HAP-1 (cell line): ENCODE results near the gene SCNN1B.
"Not testable (repeated sequence)": the region's sequence is repeated elsewhere in the genome, so short reads cannot be mapped to it uniquely, and the experiment has no call there.

Experiments
- DNase-seq, 2 experiments: peaks; one replicate each; pipeline ENCODE4 v3.0.0-alpha.2; 2016 to 2020; ENCODE audit warnings: low spot score in 2 of 2
- H3K27me3 ChIP-seq: fragments of 250-450 bp; sonication (Bioruptor Pico); 2 replicates; pipeline ENCODE4 v1.5.1; 2020; ENCODE audit warnings: low read depth, mild to moderate bottlenecking, moderate library complexity
- H3K36me3 ChIP-seq: fragments of 250-450 bp; sonication (Bioruptor Pico); replicated peaks from 2 replicates; pipeline ENCODE4 v1.5.1; 2020; ENCODE audit warnings: mild to moderate bottlenecking
- H3K4me1 ChIP-seq: fragments of 250-450 bp; sonication (Bioruptor Pico); 2 replicates; pipeline ENCODE4 v1.5.1; 2020; ENCODE audit warnings: mild to moderate bottlenecking
- H3K4me3 ChIP-seq: fragments of 250-450 bp; sonication (Bioruptor Pico); 2 replicates; pipeline ENCODE4 v1.5.1; 2020; ENCODE audit warnings: mild to moderate bottlenecking, moderate library complexity
- H3K9me3 ChIP-seq: fragments of 250-450 bp; sonication (Bioruptor Pico); 2 replicates; pipeline ENCODE4 v1.5.1; 2020; ENCODE audit warnings: mild to moderate bottlenecking, moderate library complexity
- in situ Hi-C: fragments of 300-500 bp; cut with MboI; formaldehyde crosslinking; loops from 3 replicates; pipeline ENCODE4 v1.14.3; 2020; ENCODE audit warnings: low sequenced_read_pairs, inconsistent platforms, mixed read lengths

Gene SCNN1B

DNA sequence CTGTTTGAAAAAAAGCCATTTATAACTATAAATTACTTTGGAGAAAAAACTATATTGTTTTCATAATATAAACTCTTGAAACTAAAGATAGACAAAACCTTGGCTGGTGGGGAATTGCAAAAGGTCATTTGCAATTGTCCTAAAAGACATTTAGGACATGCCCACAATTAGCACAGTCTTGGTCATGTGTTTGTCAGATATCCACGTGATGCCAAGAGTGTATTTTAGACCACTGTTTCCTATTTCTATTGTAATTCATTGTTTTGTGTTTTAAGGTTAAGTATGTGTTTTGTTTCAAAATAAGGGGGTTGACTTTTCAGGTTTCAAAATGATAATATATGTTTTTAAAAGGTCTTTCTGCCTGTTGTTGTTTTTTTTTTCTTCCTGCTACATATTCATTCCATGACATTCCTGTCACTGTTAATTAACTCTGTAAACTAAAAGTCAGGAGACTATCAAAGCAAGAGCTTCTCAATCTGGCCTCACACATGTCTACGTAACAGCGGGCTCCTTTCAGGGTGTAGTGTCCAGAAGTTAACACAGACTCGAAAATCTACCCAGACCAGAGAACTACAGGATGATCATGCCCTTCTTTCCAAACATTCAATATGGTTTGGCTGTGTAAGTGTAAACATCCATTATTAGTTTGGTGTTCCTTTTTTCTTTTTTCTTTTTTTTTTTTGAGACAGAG is 92.2 kb downstream of the SCNN1B start:
- peaks cover 4% of the 10 kb centered on the region; the same call in 1 of the 2 replicates for H3K36me3 ChIP-seq
- no peaks in the 10 kb centered on the region for H3K9me3 ChIP-seq
- H3K4me1 ChIP-seq, result peaks cover 1% of the 10 kb centered on the region; the same call in 1 of the 2 replicates
- no peak for DNase-seq
- no peaks in the 10 kb centered on the region for H3K27me3 ChIP-seq
- no peak overlapping the region for H3K4me3 ChIP-seq
- in situ Hi-C loops, result no loop called here

- Histone ChIP-seq H3K27me3 (no peaks in the 10 kb centered on the region), H3K4me3 (no peak overlapping the region), H3K36me3 (peaks cover 11% of the 10 kb centered on the region), H3K9me3 (no peaks in the 10 kb centered on the region), H3K4me1 (peaks cover 6% of the 10 kb centered on the region; the same call in 1 of the 2 replicates)
- DNase-seq, result no peak
- in situ Hi-C loops, result no loop called here
These were observed 93.6 kb downstream of the SCNN1B start for GRCh38 chr16:23395732-23396131.

DNA sequence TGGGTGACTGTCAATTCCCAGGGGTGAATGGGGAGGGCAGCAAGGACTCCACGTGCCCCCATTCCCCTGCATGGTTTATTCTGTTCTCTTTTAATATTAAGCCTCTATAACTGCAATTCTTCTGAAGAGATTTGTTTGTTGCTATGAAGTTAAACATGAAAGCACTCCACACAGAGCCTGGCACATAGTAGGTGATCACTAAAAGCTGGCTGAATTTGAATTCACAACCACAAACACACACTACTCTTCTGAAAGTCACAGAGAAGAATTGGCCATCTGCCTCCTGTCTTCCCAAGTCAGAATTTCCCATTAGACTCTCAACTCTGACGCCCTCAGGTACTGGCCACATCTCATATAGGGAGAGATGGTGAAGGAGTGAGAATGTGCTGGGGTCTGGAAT is 95.4 kb downstream of the SCNN1B start:
- Histone ChIP-seq H3K9me3 (no peaks in the 10 kb centered on the region), H3K36me3 (peaks cover 7% of the 10 kb centered on the region), H3K4me3 (no peak overlapping the region), H3K27me3 (no peaks in the 10 kb centered on the region), H3K4me1 (peaks cover 6% of the 10 kb centered on the region; the same call in 1 of the 2 replicates)
- in situ Hi-C loops, result no loop called here
- no peak for DNase-seq

DNA sequence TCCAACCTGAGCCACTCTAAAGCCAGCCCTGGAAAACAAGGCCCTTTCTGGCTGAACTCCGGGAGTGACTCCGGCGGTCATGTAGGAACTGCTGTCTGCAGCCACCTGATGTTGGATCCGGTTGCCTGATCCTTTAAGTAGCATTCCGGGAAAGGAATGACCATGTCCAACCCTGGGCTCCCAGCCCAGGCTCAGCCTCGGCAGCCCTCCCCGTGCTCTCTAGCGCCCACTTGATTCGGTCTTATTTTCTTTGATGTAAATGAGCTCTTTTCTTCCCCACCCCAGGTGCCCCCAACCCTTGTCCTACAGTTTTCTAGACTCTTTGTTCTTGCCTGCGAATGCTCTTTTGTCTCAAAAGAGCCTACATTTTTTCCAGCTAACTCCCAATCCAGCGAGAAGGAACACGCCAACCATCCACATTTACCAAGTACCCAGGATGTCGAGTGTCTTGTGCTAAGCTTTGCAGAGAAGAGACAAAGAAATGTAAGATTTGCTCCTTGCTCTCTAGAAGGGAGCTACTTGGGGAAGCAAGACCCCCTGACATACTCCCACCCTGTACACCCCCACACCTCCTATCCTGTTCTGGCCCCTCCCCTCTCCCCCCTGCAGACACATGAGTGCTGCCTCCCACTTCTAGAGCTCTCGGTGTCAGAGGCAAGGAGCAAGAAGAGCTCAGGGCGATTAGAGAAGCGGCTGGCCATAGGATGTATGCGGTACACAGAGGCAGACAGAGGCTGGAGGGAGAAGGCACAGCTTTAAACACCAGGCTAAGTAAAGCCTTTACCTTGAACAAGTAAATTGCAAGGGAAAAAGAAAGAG is 97.1 kb downstream of the SCNN1B start:
- DNase-seq, result peak in 1 of 2 experiments; percentile 53
- peaks cover 6% of the 10 kb centered on the region; the same call in 1 of the 2 replicates for H3K4me1 ChIP-seq
- in situ Hi-C loops, result no loop called here
- H3K9me3 ChIP-seq, result no peaks in the 10 kb centered on the region
- no peak overlapping the region for H3K4me3 ChIP-seq
- H3K27me3 ChIP-seq, result no peaks in the 10 kb centered on the region
- peaks cover 18% of the 10 kb centered on the region for H3K36me3 ChIP-seq

GRCh38 chr16:23400447-23400846 is 98.3 kb downstream of the SCNN1B start:
- H3K27me3 ChIP-seq, in situ Hi-C loops, H3K4me1 ChIP-seq, DNase-seq, H3K9me3 ChIP-seq, H3K4me3 ChIP-seq: not testable (repeated sequence)
- peaks cover 19% of the 10 kb centered on the region for H3K36me3 ChIP-seq

- Histone ChIP-seq H3K4me3 (no peak overlapping the region), H3K4me1 (peaks cover 6% of the 10 kb centered on the region; the same call in 1 of the 2 replicates), H3K36me3 (peaks cover 23% of the 10 kb centered on the region), H3K9me3 (no peaks in the 10 kb centered on the region), H3K27me3 (no peaks in the 10 kb centered on the region)
- in situ Hi-C loops, result no loop called here
- DNase-seq, result no peak
These were observed 99.0 kb downstream of the SCNN1B start for GRCh38 chr16:23401139-23401538.

DNA sequence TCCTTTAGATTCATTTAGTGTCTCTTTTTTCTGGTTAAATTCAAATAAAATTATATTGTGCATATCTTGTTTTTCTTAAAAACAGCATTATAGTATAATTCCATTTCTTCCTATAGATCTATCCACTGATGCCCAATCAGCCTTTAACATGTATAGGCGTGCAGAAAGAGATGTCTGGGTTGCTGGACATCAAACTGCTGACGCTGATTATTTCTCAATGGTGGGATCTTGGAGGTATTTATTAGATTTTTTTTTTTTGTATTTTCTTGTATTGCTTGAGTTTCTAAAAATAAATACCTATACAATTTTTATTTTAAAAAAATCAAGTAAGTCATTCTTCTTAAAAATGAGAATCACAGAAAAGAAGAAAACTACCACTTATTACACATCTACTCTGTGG is 100.0 kb downstream of the SCNN1B start:
- Histone ChIP-seq H3K4me1 (peaks cover 6% of the 10 kb centered on the region; the same call in 1 of the 2 replicates), H3K4me3 (no peak overlapping the region), H3K9me3 (no peaks in the 10 kb centered on the region), H3K27me3 (no peaks in the 10 kb centered on the region), H3K36me3 (peaks cover 23% of the 10 kb centered on the region)
- in situ Hi-C loops, result no loop called here
- no peak for DNase-seq

GRCh38 chr16:23403547-23403946 is 101.4 kb downstream of the SCNN1B start:
- Histone ChIP-seq H3K36me3 (peaks cover 23% of the 10 kb centered on the region), H3K4me3 (no peak overlapping the region), H3K4me1 (peaks cover 6% of the 10 kb centered on the region; the same call in 1 of the 2 replicates), H3K27me3 (no peaks in the 10 kb centered on the region), H3K9me3 (no peaks in the 10 kb centered on the region)
- no peak for DNase-seq
- in situ Hi-C loops, result no loop called here

GRCh38 chr16:23406024-23406423 is 103.9 kb downstream of the SCNN1B start:
- in situ Hi-C loops, result no loop called here
- no peaks in the 10 kb centered on the region for H3K9me3 ChIP-seq
- H3K36me3 ChIP-seq, result peaks cover 17% of the 10 kb centered on the region
- no peaks in the 10 kb centered on the region for H3K27me3 ChIP-seq
- H3K4me3 ChIP-seq, result no peak overlapping the region
- H3K4me1 ChIP-seq, result no peaks in the 10 kb centered on the region
- no peak for DNase-seq

DNA sequence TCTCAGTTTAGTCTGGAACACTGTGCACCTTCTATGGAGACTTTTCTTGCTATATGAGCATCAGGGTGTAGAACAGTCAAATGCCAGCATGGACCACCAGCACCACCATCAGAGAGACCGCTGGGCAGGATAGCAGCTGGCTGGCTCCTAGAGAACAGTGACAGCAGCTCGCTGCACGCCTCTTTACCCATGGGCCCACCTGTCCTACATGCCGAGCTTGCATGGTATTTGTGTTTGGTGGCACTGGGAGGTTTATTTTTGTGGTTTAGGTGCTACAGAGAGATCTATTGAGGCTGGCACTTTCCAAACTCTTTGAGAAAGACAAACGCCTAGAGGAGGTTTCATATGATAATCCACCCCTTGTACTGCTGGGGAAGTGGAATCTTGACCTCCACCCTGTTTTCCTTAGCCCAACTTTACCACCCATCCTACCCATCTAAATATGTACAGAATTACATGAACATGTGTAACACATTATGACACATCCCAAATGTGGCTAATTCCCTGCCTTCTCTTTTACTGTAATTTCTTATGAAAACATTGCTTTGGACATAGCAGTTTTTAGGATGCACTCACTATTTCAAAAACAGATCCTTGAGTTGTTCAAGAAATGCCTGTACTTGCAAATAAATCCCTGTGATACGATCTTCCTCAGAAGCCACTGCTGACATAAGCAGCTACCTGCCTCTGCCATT is 104.6 kb downstream of the SCNN1B start:
- no peaks in the 10 kb centered on the region for H3K9me3 ChIP-seq
- no peak overlapping the region for H3K4me3 ChIP-seq
- peaks cover 17% of the 10 kb centered on the region for H3K36me3 ChIP-seq
- DNase-seq, result no peak
- in situ Hi-C loops, result no loop called here
- no peaks in the 10 kb centered on the region for H3K4me1 ChIP-seq
- H3K27me3 ChIP-seq, result no peaks in the 10 kb centered on the region

- H3K27me3 ChIP-seq, result no peaks in the 10 kb centered on the region
- H3K4me1 ChIP-seq, result no peaks in the 10 kb centered on the region
- in situ Hi-C loops, result no loop called here
- no peak overlapping the region for H3K4me3 ChIP-seq
- no peaks in the 10 kb centered on the region for H3K9me3 ChIP-seq
- DNase-seq, result no peak
- peaks cover 17% of the 10 kb centered on the region for H3K36me3 ChIP-seq
These were observed 105.5 kb downstream of the SCNN1B start for GRCh38 chr16:23407436-23408127.

DNA sequence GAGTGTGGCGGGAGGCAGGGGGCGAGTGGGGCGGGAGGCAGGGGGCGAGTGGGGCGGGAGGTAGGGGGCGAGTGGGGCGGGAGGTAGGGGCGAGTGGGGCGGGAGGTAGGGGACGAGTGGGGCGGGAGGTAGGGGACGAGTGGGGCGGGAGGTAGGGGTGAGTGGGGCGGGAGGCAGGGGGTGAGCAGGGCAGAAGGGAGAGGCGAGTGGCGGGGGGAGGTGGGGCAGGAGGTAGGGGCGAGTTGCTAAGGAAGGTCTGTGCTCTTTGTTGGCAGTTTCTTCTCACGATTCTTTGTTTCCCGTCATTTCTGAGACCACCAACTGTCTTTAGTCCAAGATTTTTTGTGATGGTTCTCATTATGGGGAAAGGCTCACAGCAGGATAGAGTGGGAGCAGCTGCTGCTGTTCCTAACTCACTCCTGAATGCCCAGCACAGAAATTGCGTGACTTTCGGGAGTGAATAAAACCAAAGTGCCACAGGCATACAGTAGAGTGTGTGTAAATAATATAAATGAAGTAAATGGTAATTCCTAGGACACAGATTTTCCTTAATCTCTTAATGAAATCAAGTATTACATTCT is 106.2 kb downstream of the SCNN1B start:
- Histone ChIP-seq H3K4me1 (no peaks in the 10 kb centered on the region), H3K27me3 (no peaks in the 10 kb centered on the region), H3K36me3 (peaks cover 13% of the 10 kb centered on the region), H3K9me3 (no peaks in the 10 kb centered on the region), H3K4me3 (no peak overlapping the region)
- no peak for DNase-seq
- in situ Hi-C loops, result no loop called here

DNA sequence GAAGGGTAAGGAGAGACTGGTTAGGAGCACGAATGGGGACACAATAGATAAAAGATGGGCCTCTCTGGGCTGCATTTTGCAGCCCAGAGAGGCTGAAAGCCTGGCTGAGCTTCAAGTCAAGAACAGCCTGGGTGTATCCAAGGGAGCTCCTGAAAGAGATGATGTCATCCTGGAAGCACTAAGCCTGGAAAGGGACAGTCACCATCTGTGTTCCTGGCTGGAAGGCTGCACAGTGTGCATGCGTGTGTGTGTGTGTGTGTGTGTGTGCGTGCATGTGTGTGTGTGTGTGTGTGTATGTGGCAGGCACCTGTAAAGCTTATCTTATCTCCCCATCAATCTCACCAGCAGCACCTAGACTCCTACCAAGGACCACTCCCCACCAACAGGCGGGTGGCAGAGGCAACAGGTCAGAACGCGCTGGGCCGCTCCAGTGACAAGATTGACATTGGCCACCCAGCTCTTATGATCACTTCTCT is 106.8 kb downstream of the SCNN1B start:
- Histone ChIP-seq H3K36me3 (peaks cover 9% of the 10 kb centered on the region), H3K9me3 (no peaks in the 10 kb centered on the region), H3K27me3 (no peaks in the 10 kb centered on the region), H3K4me3 (no peak overlapping the region), H3K4me1 (no peaks in the 10 kb centered on the region)
- in situ Hi-C loops, result no loop called here
- no peak for DNase-seq
